IMR-90 (cell line): ENCODE measurements around the gene SH2D1B. TPM values are rescaled to one million over a fixed set of nuclear protein-coding genes. Genes with fewer than 3 reads are reported as not detected.

Experiments used
- ATAC-seq: fragments of 200-7000 bp; cut with Tn5 transposase; 2 replicates; pipeline ENCODE4 v1.9.1; 2020; ENCODE audit warnings: low read depth, mild to moderate bottlenecking, moderate library complexity
- BruUV-seq: library from RNA; stranded (reverse); fragments of 400-500 nt; replicated peaks from 2 replicates; lab custom pipeline; 2021; lab: Mats Ljungman, UMichigan
- CTCF ChIA-PET: fragments of 300-600 bp; formaldehyde crosslinking; extraction: SDS; loops from one replicate; lab custom pipeline; 2021; ENCODE audit warnings: antibody characterized with exemption; lab: Yijun Ruan, JAX
- POLR2A ChIA-PET: fragments of 300-600 bp; sonication (Branson Sonifier 250); formaldehyde crosslinking; loops from one replicate; lab custom pipeline; 2022; ENCODE audit warnings: antibody characterized with exemption; ENCODE audit not compliant: unreplicated experiment; lab: Charles Lee
- DNase-seq: peaks from one replicate; pipeline ENCODE4 v3.0.0; 2013
- H2AFZ ChIP-seq: replicated peaks from 2 replicates; pipeline ENCODE3; 2013; ENCODE audit warnings: low read length, mild to moderate bottlenecking; ENCODE audit not compliant: poor library complexity
- H2AK5ac ChIP-seq: 2 replicates; pipeline ENCODE4 v1.6.1; 2013; ENCODE audit warnings: low read depth, low read length, inconsistent platforms
- H2AK9ac ChIP-seq: replicated peaks from 2 replicates; pipeline ENCODE3; 2013; ENCODE audit warnings: mild to moderate bottlenecking, low read depth, low read length, moderate library complexity; ENCODE audit not compliant: poor library complexity
- H2BK120ac ChIP-seq: 2 replicates; pipeline ENCODE4 v1.6.1; 2013; ENCODE audit warnings: low read depth, low read length, inconsistent platforms
- H2BK15ac ChIP-seq: 3 replicates; pipeline ENCODE4 v1.6.1; 2013; ENCODE audit warnings: low read depth, low read length, inconsistent platforms
- H2BK20ac ChIP-seq: 2 replicates; pipeline ENCODE4 v1.6.1; 2013; ENCODE audit warnings: low read depth, mild to moderate bottlenecking, inconsistent platforms, low read length, moderate library complexity
- H2BK5ac ChIP-seq: 2 replicates; pipeline ENCODE4 v1.6.1; 2013; ENCODE audit warnings: mild to moderate bottlenecking, low read depth, low read length, inconsistent platforms; ENCODE audit not compliant: poor library complexity, severe bottlenecking
- H3K14ac ChIP-seq: replicated peaks from 2 replicates; pipeline ENCODE4 v1.6.1; 2013; ENCODE audit warnings: low read depth, low read length, inconsistent platforms
- H3K18ac ChIP-seq: 2 replicates; pipeline ENCODE4 v1.6.1; 2013; ENCODE audit warnings: low read depth, low read length, control low read depth
- H3K23ac ChIP-seq: 2 replicates; pipeline ENCODE4 v1.6.1; 2013; ENCODE audit warnings: low read depth, low read length, inconsistent platforms
- H3K27ac ChIP-seq: 2 replicates; pipeline ENCODE4 v1.5.1; 2013; ENCODE audit warnings: mild to moderate bottlenecking, control low read depth, low read length; ENCODE audit not compliant: insufficient read depth
- H3K27me3 ChIP-seq: 2 replicates; pipeline ENCODE4 v1.6.1; 2013; ENCODE audit warnings: low read length; ENCODE audit not compliant: control insufficient read depth, insufficient read depth
- H3K36me3 ChIP-seq: 2 replicates; pipeline ENCODE4 v1.6.1; 2013; ENCODE audit warnings: low read length, mixed read lengths; ENCODE audit not compliant: control insufficient read depth, insufficient read depth
- H3K4ac ChIP-seq: 2 replicates; pipeline ENCODE4 v1.6.1; 2013; ENCODE audit warnings: low read depth, low read length, inconsistent platforms
- H3K4me1 ChIP-seq: 2 replicates; pipeline ENCODE4 v1.6.1; 2013; ENCODE audit warnings: low read length, mixed read lengths; ENCODE audit not compliant: control insufficient read depth, insufficient read depth
- H3K4me2 ChIP-seq: 2 replicates; pipeline ENCODE4 v1.6.1; 2013; ENCODE audit warnings: low read depth, mild to moderate bottlenecking, control low read depth, low read length, moderate library complexity
- H3K4me3 ChIP-seq: 2 replicates; pipeline ENCODE4 v1.5.1; 2013; ENCODE audit warnings: low read depth, mild to moderate bottlenecking, control low read depth, low read length, moderate library complexity; ENCODE audit not compliant: insufficient read depth
- H3K56ac ChIP-seq: 2 replicates; pipeline ENCODE4 v1.6.1; 2013; ENCODE audit warnings: low read length, inconsistent platforms; ENCODE audit not compliant: insufficient read depth; ENCODE audit errors: extremely low read depth
- H3K79me1 ChIP-seq, 2 experiments: 2 replicates each; pipeline ENCODE4 v1.6.1; 2013; ENCODE audit warnings: low read length in 2 of 2, inconsistent platforms in 1 of 2, low read depth in 1 of 2
- H3K9ac ChIP-seq: 2 replicates; pipeline ENCODE4 v1.6.1; 2013; ENCODE audit warnings: low read depth, low read length, control low read depth
- H3K9me1 ChIP-seq: 2 replicates; pipeline ENCODE4 v1.6.1; 2013; ENCODE audit warnings: low read length, inconsistent platforms; ENCODE audit not compliant: insufficient read depth
- H3K9me3 ChIP-seq: 2 replicates; pipeline ENCODE4 v1.6.1; 2013; ENCODE audit warnings: low read length; ENCODE audit not compliant: control insufficient read depth, insufficient read depth
- H4K20me1 ChIP-seq: 2 replicates; pipeline ENCODE4 v1.6.1; 2013; ENCODE audit warnings: low read length, inconsistent platforms; ENCODE audit not compliant: insufficient read depth
- H4K5ac ChIP-seq: 2 replicates; pipeline ENCODE4 v1.6.1; 2013; ENCODE audit warnings: mild to moderate bottlenecking, low read depth, low read length, control low read depth
- H4K8ac ChIP-seq, 2 experiments: 2 replicates each; pipeline ENCODE4 v1.6.1; 2013; ENCODE audit warnings: low read depth in 2 of 2, low read length in 2 of 2, control low read depth in 1 of 2, inconsistent platforms in 1 of 2
- H4K91ac ChIP-seq: 2 replicates; pipeline ENCODE4 v1.6.1; 2013; ENCODE audit warnings: low read depth, low read length, inconsistent platforms; ENCODE audit not compliant: insufficient read depth
- BHLHE40 ChIP-seq: fragments of 150-350 bp; IDR thresholded peaks from 2 replicates; pipeline ENCODE4 v1.6.1; 2016; ENCODE audit warnings: mild to moderate bottlenecking, low read depth, low read length
- CEBPB ChIP-seq: IDR thresholded peaks from 2 replicates; pipeline ENCODE4 v1.6.1; 2012; ENCODE audit warnings: low read depth, low read length, improper control_type of control experiment
- CHD1 ChIP-seq: IDR thresholded peaks from 2 replicates; pipeline ENCODE4 v1.6.1; 2012; ENCODE audit warnings: low read depth, low read length, improper control_type of control experiment
- ELK1 ChIP-seq: fragments of 150-350 bp; IDR thresholded peaks from 2 replicates; pipeline ENCODE4 v1.6.1; 2016; ENCODE audit warnings: low read depth, mild to moderate bottlenecking, low read length, moderate library complexity, borderline replicate concordance
- FOS ChIP-seq: fragments of 150-350 bp; IDR thresholded peaks from 2 replicates; pipeline ENCODE4 v1.6.1; 2016; ENCODE audit warnings: low read depth, low read length
- MAFK ChIP-seq: IDR thresholded peaks from 2 replicates; pipeline ENCODE4 v1.6.1; 2012; ENCODE audit warnings: low read depth, low read length, improper control_type of control experiment
- MXI1 ChIP-seq: IDR thresholded peaks from 2 replicates; pipeline ENCODE4 v1.6.1; 2012; ENCODE audit warnings: low read depth, mild to moderate bottlenecking, low read length, moderate library complexity, borderline replicate concordance
- NFE2L2 ChIP-seq: fragments of 150-350 bp; IDR thresholded peaks from 2 replicates; pipeline ENCODE4 v1.6.1; 2016; ENCODE audit warnings: low read depth, mild to moderate bottlenecking, low read length
- POLR2A ChIP-seq: IDR thresholded peaks from 2 replicates; pipeline ENCODE4 v1.6.1; 2012; ENCODE audit warnings: mild to moderate bottlenecking, low read depth, low read length
- RAD21 ChIP-seq: IDR thresholded peaks from 2 replicates; pipeline ENCODE4 v1.6.1; 2012; ENCODE audit warnings: low read length, improper control_type of control experiment
- RCOR1 ChIP-seq: IDR thresholded peaks from 2 replicates; pipeline ENCODE4 v1.6.1; 2012; ENCODE audit warnings: mild to moderate bottlenecking, low read length, improper control_type of control experiment; ENCODE audit not compliant: insufficient replicate concordance
- RFX5 ChIP-seq: IDR thresholded peaks from 2 replicates; pipeline ENCODE4 v1.8.0; 2012; ENCODE audit warnings: low read depth, mild to moderate bottlenecking, low read length, moderate library complexity
- USF2 ChIP-seq: fragments of 150-350 bp; IDR thresholded peaks from 2 replicates; pipeline ENCODE4 v1.6.1; 2017; ENCODE audit warnings: mild to moderate bottlenecking, antibody characterized with exemption, low read length, low read depth
- WGBS, 2 experiments: methylation state at CpG; one replicate each; pipeline versions ENCODE4 v1.1.5 to v1.1.7; 2013; ENCODE audit warnings: missing lambda C conversion rate in 2 of 2; ENCODE audit not compliant: insufficient read length in 1 of 2; ENCODE audit errors: extremely low coverage in 2 of 2; 5-methylcytosine and 5-hydroxymethylcytosine counted together
- dilution Hi-C: fragments of 300-500 bp; cut with HindIII; formaldehyde crosslinking; loops from one replicate; pipeline ENCODE4 v1.14.3; 2018; ENCODE audit warnings: low sequenced_read_pairs; ENCODE audit not compliant: unreplicated experiment
- in situ Hi-C: fragments of 300-500 bp; cut with MboI; formaldehyde crosslinking; loops from 3 replicates; pipeline ENCODE4 v1.14.3; 2019; ENCODE audit warnings: low sequenced_read_pairs, inconsistent platforms, mixed read lengths
- intact Hi-C: fragments of 100-400 bp; cut with micrococcal nuclease; formaldehyde crosslinking; loops from 2 replicates; pipeline ENCODE4 v1.10.0; 2022
- polyA plus RNA-seq, 3 experiments: library from polyadenylated mRNA; depleted of rRNA; stranded (reverse); fragments of >200 nt; gene quantifications; 2 replicates each; pipeline ENCODE4 v1.2.3, GENCODE V29; 2012; ENCODE audit warnings: low replicate concordance in 1 of 3
- total RNA-seq: library from RNA; depleted of rRNA; stranded (reverse); fragments of >200 nt; gene quantifications from 2 replicates; pipeline ENCODE4 v1.2.3, GENCODE V29; 2012

Gene SH2D1B
- total and polyA plus RNA-seq, 2 of the 4 experiments (the other 2 are of a cell fraction) = 0.03 to 0.18 TPM

GRCh38 chr1:162370161-162370560, 41.8 kb downstream of the SH2D1B start:
- H3K36me3 ChIP-seq = no peaks in the 10 kb centered on the region
- H3K23ac ChIP-seq = no peak overlapping the region
- no peak overlapping the region for H3K9ac ChIP-seq
- intact Hi-C loops (no loop called here), dilution Hi-C loops (no loop called here), in situ Hi-C loops (no loop called here)
- H2BK120ac ChIP-seq = no peak overlapping the region
- H3K27me3 ChIP-seq = peaks cover 18% of the 10 kb centered on the region
- H4K5ac ChIP-seq = no peak overlapping the region
- no peak overlapping the region for H2BK15ac ChIP-seq
- no peak overlapping the region for H3K56ac ChIP-seq
- CTCF ChIA-PET = interaction anchor here (2.0 kb wide), 1 partner anchor 13 kb away, joined by 8 read pairs; no protein-coding TSS in a partner anchor
- no peak overlapping the region for H3K4me3 ChIP-seq
- no peak overlapping the region for H3K27ac ChIP-seq
- H2AK9ac ChIP-seq = no peak overlapping the region
- H3K4ac ChIP-seq = no peak overlapping the region
- no peak overlapping the region for H2BK20ac ChIP-seq
- no peak overlapping the region for H2AFZ ChIP-seq
- no TSS peak for BruUV-seq
- no peak overlapping the region for H4K91ac ChIP-seq
- H3K4me1 ChIP-seq = no peaks in the 10 kb centered on the region
- no peak overlapping the region for H2BK5ac ChIP-seq
- WGBS, 2 experiments = no CpG with 5 or more reads among the region's 1 CpG
- ATAC-seq = no peak
- H4K20me1 ChIP-seq = no peaks in the 10 kb centered on the region
- H3K14ac ChIP-seq = no peak overlapping the region
- no peaks in the 10 kb centered on the region for H3K79me1 ChIP-seq
- no peaks in the 10 kb centered on the region for H3K9me3 ChIP-seq
- no peak overlapping the region for H3K18ac ChIP-seq
- TF ChIP-seq RAD21 = no peak
- no peak for TF ChIP-seq MXI1
- TF ChIP-seq NFE2L2 = no peak
- TF ChIP-seq POLR2A = no peak
- no peak for TF ChIP-seq FOS
- no peak for TF ChIP-seq ELK1
- TF ChIP-seq RFX5 = no peak
- TF ChIP-seq RCOR1 = no peak
- no peak for TF ChIP-seq CEBPB
- TF ChIP-seq BHLHE40 = no peak
- no peak for TF ChIP-seq CHD1
- TF ChIP-seq MAFK = no peak
- TF ChIP-seq USF2 = no peak
- no peaks in the 10 kb centered on the region for H3K9me1 ChIP-seq
- H2AK5ac ChIP-seq = no peak overlapping the region
- H3K4me2 ChIP-seq = no peak overlapping the region
- no peak for DNase-seq
- H4K8ac ChIP-seq = no peak overlapping the region
- POLR2A ChIA-PET = no interaction called here
